ENCODE measurements around the gene FIGNL2. TPM values are rescaled to one million over a fixed set of nuclear protein-coding genes. Genes with fewer than 3 reads are reported as not detected.

Gene FIGNL2
- total RNA-seq, 1 experiment from 2014 or later, result 0.21 TPM

DNA sequence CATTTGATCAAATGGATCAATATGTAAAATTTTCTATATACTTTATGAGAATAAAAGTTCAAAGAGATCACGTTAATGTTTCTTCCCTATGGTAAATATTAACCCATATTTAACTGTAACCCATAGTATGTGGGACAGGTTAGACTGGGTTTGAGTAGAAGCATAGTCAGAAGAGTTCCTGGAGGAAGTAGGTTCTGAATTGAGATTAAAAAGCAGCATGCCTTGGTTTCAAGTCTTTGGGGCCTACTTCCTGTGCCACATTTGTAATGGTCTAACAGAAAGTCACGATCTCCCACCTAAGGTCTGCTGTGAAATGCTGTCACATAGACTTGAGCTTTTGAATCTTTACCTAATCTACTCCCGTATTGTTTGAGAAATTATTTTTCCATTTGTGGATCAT lies 63.8 kb downstream of the FIGNL2 start:
- Histone ChIP-seq H3K27ac (ENCODE audit: low read depth, low read length, poor library complexity, severe bottlenecking) (no peak overlapping the region), H3K4me3 (ENCODE audit: low read depth, low read length, poor library complexity, severe bottlenecking) (no peak overlapping the region), H3K27me3 (replicated peaks; ENCODE audit: insufficient read depth, low read depth, low read length, poor library complexity) (no peaks in the 10 kb centered on the region), H3K4me1 (ENCODE audit: insufficient read depth, low read length, poor library complexity, severe bottlenecking) (no peaks in the 10 kb centered on the region), H3K36me3 (ENCODE audit: insufficient read depth, low read length, poor library complexity, severe bottlenecking) (no peaks in the 10 kb centered on the region), H3K9me3 (ENCODE audit: low read depth, low read length, poor library complexity, severe bottlenecking) (no peaks in the 10 kb centered on the region)
- BruUV-seq (replicated peaks), result no TSS peak
- intact Hi-C loops (cut with micrococcal nuclease; ENCODE audit: unreplicated experiment), result no loop called here
- TF ChIP-seq EZH2 (IDR thresholded peaks at IDR 0.05; ENCODE audit: borderline replicate concordance, low read depth, low read length, poor library complexity, severe bottlenecking), result no peak
- TF ChIP-seq, protein P1, sequence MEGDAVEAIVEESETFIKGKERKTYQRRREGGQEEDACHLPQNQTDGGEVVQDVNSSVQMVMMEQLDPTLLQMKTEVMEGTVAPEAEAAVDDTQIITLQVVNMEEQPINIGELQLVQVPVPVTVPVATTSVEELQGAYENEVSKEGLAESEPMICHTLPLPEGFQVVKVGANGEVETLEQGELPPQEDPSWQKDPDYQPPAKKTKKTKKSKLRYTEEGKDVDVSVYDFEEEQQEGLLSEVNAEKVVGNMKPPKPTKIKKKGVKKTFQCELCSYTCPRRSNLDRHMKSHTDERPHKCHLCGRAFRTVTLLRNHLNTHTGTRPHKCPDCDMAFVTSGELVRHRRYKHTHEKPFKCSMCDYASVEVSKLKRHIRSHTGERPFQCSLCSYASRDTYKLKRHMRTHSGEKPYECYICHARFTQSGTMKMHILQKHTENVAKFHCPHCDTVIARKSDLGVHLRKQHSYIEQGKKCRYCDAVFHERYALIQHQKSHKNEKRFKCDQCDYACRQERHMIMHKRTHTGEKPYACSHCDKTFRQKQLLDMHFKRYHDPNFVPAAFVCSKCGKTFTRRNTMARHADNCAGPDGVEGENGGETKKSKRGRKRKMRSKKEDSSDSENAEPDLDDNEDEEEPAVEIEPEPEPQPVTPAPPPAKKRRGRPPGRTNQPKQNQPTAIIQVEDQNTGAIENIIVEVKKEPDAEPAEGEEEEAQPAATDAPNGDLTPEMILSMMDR (conservative IDR thresholded peaks at IDR 0.05; ENCODE audit: low read depth, low read length), result no peak
- no peak for DNase-seq (ENCODE audit: low spot score)
- POLR2A ChIA-PET (ENCODE audit: low non-redundant PET), result no interaction called here
- CTCF ChIA-PET, result no interaction called here

- intact Hi-C loops (cut with micrococcal nuclease; ENCODE audit: unreplicated experiment), result no loop called here
- BruUV-seq (replicated peaks), result no TSS peak
- no peaks in the 10 kb centered on the region for H3K9me3 ChIP-seq (ENCODE audit: low read depth, low read length, poor library complexity, severe bottlenecking)
- ChIA-PET POLR2A (ENCODE audit: low non-redundant PET) (no interaction called here), CTCF (interaction anchor here (0.7 kb wide), 1 partner anchor 16 kb away, joined by 8 read pairs; no protein-coding TSS in a partner anchor)
- H3K27me3 ChIP-seq (replicated peaks; ENCODE audit: insufficient read depth, low read depth, low read length, poor library complexity), result no peaks in the 10 kb centered on the region
- DNase-seq (ENCODE audit: low spot score), result no peak
- TF ChIP-seq, protein P1 (conservative IDR thresholded peaks at IDR 0.05; ENCODE audit: low read depth, low read length), result no peak
- TF ChIP-seq EZH2 (IDR thresholded peaks at IDR 0.05; ENCODE audit: borderline replicate concordance, low read depth, low read length, poor library complexity, severe bottlenecking), result no peak
- H3K36me3 ChIP-seq (ENCODE audit: insufficient read depth, low read length, poor library complexity, severe bottlenecking), result no peaks in the 10 kb centered on the region
- no peak overlapping the region for H3K27ac ChIP-seq (ENCODE audit: low read depth, low read length, poor library complexity, severe bottlenecking)
- H3K4me3 ChIP-seq (ENCODE audit: low read depth, low read length, poor library complexity, severe bottlenecking), result no peak overlapping the region
- H3K4me1 ChIP-seq (ENCODE audit: insufficient read depth, low read length, poor library complexity, severe bottlenecking), result no peaks in the 10 kb centered on the region
These were observed 68.6 kb downstream of the FIGNL2 start for GRCh38 chr12:51779876-51780275.

DNA sequence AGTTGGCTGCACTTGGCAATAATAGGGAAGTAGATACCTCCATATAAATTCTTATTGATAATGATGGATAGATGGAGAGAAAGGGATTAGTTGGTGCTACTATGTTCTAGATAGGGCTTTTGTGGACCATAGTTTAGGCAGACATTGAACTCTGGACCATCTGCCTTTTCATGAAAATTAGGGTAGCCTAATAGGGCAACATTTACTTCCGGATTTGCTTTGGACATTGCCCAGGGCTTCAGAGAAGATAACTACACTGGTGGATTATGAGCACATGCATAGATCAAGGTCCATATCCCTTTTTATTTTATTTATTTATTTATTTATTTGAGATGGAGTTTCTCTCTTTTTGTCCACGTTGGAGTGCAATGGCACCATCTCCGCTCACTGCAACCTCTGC lies 70.5 kb downstream of the FIGNL2 start:
- Histone ChIP-seq H3K36me3 (ENCODE audit: insufficient read depth, low read length, poor library complexity, severe bottlenecking) (no peaks in the 10 kb centered on the region), H3K27ac (ENCODE audit: low read depth, low read length, poor library complexity, severe bottlenecking) (no peak overlapping the region), H3K4me1 (ENCODE audit: insufficient read depth, low read length, poor library complexity, severe bottlenecking) (no peaks in the 10 kb centered on the region), H3K9me3 (ENCODE audit: low read depth, low read length, poor library complexity, severe bottlenecking) (no peaks in the 10 kb centered on the region), H3K4me3 (ENCODE audit: low read depth, low read length, poor library complexity, severe bottlenecking) (no peak overlapping the region), H3K27me3 (replicated peaks; ENCODE audit: insufficient read depth, low read depth, low read length, poor library complexity) (no peaks in the 10 kb centered on the region)
- ChIA-PET CTCF (no interaction called here), POLR2A (ENCODE audit: low non-redundant PET) (no interaction called here)
- TF ChIP-seq, protein P1 (conservative IDR thresholded peaks at IDR 0.05; ENCODE audit: low read depth, low read length), result no peak
- TF ChIP-seq EZH2 (IDR thresholded peaks at IDR 0.05; ENCODE audit: borderline replicate concordance, low read depth, low read length, poor library complexity, severe bottlenecking), result no peak
- no TSS peak for BruUV-seq (replicated peaks)
- intact Hi-C loops (cut with micrococcal nuclease; ENCODE audit: unreplicated experiment), result no loop called here
- DNase-seq (ENCODE audit: low spot score), result no peak

All from A673 (cell line).